Thyroid gland (tissue), 4 donors: ENCODE measurements around the gene CC2D2B. TPM values are rescaled to one million over a fixed set of nuclear protein-coding genes. Genes with fewer than 3 reads are reported as not detected.
"Not testable (repeated sequence)": the region's sequence is repeated elsewhere in the genome, so short reads cannot be mapped to it uniquely, and the experiment has no call there.

Source experiments
- DNase-seq, 2 donors: peaks; one replicate each; pipeline ENCODE4 v3.0.0-alpha.2; 2019
- H3K27ac ChIP-seq, 3 donors: fragments of 200-600 bp; sonication (generic); 1 replicate in 2 of 3; 2 replicates in 1 of 3; pipeline ENCODE4 v1.5.1; 2016 to 2019; ENCODE audit warnings: mild to moderate bottlenecking in 1 of 3, moderate library complexity in 1 of 3
- H3K27me3 ChIP-seq: fragments of 200-600 bp; sonication (generic); one replicate; pipeline ENCODE4 v1.5.1; 2019
- H3K36me3 ChIP-seq, 2 donors: fragments of 200-600 bp; sonication (generic); one replicate each; pipeline ENCODE4 v1.5.1; 2016 to 2019
- H3K4me1 ChIP-seq, 2 donors: fragments of 200-600 bp; sonication (generic); one replicate each; pipeline ENCODE4 v1.5.1; 2017 to 2019
- H3K4me3 ChIP-seq, 3 donors: fragments of 200-600 bp; sonication (generic); replicated peaks in 1 of 3; 1 replicate in 2 of 3; 2 replicates in 1 of 3; pipeline ENCODE4 v1.5.1; 2016; ENCODE audit warnings: mild to moderate bottlenecking in 1 of 3
- H3K9me3 ChIP-seq: fragments of 200-600 bp; sonication (generic); one replicate; pipeline ENCODE4 v1.5.1; 2017
- CTCF ChIP-seq, 6 experiments: fragments of 200-600 bp in 3 of 6; fragments of 450-650 bp in 3 of 6; sonication (generic) in 3 of 6; IDR thresholded peaks; one replicate each; pipeline ENCODE4 v1.5.1; 2016 to 2019; ENCODE audit warnings: antibody characterized with exemption in 6 of 6, mild to moderate bottlenecking in 2 of 6, inconsistent platforms in 1 of 6, moderate library complexity in 1 of 6
- POLR2A ChIP-seq, 2 donors: fragments of 450-650 bp; IDR thresholded peaks; one replicate each; pipeline ENCODE4 v1.6.1; 2017; ENCODE audit warnings: antibody characterized with exemption in 2 of 2, mild to moderate bottlenecking in 2 of 2, moderate library complexity in 1 of 2
- WGBS, 2 donors: methylation state at CpG; one replicate each; pipeline ENCODE4 v1.1.5; 2017; 5-methylcytosine and 5-hydroxymethylcytosine counted together
- intact Hi-C: fragments of 100-400 bp; cut with DNase I; formaldehyde crosslinking; loops from one replicate; pipeline ENCODE4 v1.15.1; 2023
- total RNA-seq, 4 donors: library from RNA; depleted of rRNA; stranded (reverse); fragments of >200 nt; gene quantifications; one replicate each; pipeline ENCODE4 v1.2.3, GENCODE V29; 2016

CC2D2B gene
- total RNA-seq, 4 donors from 2014 or later: 1.2 to 2.3 (median 2.1) TPM

DNA sequence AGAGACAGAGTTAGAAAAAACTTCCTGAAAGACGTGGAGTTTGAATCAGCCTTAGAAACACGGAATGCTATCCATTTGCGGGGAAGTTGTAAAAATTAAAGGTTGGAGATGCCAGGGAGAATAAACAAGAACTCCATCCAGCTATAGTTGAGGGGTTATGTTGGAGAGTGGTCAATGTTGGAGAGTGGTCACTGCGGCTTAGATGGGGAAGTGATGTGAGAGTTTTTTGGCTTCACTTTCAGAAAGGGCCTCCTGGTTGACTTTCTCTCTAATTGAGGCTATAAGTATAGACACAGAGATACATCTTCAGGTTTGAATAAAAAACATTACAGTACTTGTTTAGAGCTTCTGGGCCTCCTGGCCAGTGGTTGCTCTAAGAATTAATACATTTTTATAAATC lies 675 bp downstream of the CC2D2B start:
- DNase-seq: no peak
- Histone ChIP-seq H3K27ac (peak overlapping the region in 1 of 3 donors; percentile 80), H3K36me3 (no peaks in the 10 kb centered on the region), H3K4me3 (no peak overlapping the region), H3K27me3 (no peaks in the 10 kb centered on the region), H3K4me1 (peaks cover 6 to 8% of the 10 kb centered on the region in 2 donors), H3K9me3 (no peaks in the 10 kb centered on the region)
- 56 to 58% methylated on average over 4 of the region's 4 CpGs for WGBS, 2 donors
- intact Hi-C loops: no loop called here
- TF ChIP-seq CTCF (IDR thresholded peaks at IDR 0.05): no peak
- no peak for TF ChIP-seq POLR2A (IDR thresholded peaks at IDR 0.05)

DNA sequence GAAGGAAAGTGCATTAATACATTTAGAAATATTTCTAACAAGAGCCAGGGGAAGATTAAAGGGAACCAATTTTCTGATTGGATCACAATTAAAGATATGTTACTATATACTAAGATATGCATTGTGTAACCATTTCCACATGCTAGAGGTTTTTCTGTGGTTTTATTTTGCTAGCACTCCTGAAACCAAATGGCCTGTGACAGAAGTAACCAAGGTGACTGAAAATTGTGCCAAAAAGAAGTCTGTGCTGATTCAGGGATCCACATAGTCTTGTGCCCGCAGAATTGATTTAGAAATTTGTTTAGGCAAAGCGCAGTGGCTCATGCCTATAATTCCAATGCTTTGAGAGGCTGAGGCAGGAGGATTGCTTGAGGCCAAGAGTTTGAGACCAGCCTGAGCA lies 1.8 kb downstream of the CC2D2B start:
- H3K27me3 ChIP-seq: no peaks in the 10 kb centered on the region
- WGBS, 2 donors: 38 to 68% methylated on average over 2 of the region's 2 CpGs
- no peak for TF ChIP-seq CTCF (IDR thresholded peaks at IDR 0.05)
- TF ChIP-seq POLR2A (IDR thresholded peaks at IDR 0.05): no peak
- peak overlapping the region in 1 of 3 donors; percentile 8 for H3K27ac ChIP-seq
- peak in 1 of 2 donors; percentile 5 for DNase-seq
- intact Hi-C loops: no loop called here
- H3K4me3 ChIP-seq: no peak overlapping the region
- H3K36me3 ChIP-seq: no peaks in the 10 kb centered on the region
- no peaks in the 10 kb centered on the region for H3K9me3 ChIP-seq
- peaks cover 6 to 8% of the 10 kb centered on the region in 2 donors for H3K4me1 ChIP-seq

DNA sequence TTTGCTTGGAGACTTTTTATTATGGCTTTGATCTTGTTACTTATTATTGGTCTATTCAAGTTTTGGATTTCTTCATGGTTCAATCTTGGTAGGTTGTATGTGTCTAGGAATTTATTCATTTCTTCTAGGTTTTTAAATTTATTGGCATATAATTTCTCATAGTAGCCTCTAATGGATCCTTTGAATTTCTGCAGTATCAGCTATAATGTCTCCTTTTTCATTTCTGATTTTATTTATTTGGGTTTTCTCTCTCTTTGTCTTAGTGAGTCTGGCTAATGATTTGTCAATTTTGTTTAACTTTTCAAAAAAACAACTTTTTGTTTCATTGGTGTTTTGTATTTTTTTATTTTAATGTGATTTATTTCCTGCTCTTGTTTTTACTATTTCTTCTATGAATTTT lies 8.3 kb downstream of the CC2D2B start:
- H3K4me3 ChIP-seq, intact Hi-C loops, H3K27me3 ChIP-seq, H3K27ac ChIP-seq, DNase-seq, H3K4me1 ChIP-seq, H3K36me3 ChIP-seq, H3K9me3 ChIP-seq: not testable (repeated sequence)

DNA sequence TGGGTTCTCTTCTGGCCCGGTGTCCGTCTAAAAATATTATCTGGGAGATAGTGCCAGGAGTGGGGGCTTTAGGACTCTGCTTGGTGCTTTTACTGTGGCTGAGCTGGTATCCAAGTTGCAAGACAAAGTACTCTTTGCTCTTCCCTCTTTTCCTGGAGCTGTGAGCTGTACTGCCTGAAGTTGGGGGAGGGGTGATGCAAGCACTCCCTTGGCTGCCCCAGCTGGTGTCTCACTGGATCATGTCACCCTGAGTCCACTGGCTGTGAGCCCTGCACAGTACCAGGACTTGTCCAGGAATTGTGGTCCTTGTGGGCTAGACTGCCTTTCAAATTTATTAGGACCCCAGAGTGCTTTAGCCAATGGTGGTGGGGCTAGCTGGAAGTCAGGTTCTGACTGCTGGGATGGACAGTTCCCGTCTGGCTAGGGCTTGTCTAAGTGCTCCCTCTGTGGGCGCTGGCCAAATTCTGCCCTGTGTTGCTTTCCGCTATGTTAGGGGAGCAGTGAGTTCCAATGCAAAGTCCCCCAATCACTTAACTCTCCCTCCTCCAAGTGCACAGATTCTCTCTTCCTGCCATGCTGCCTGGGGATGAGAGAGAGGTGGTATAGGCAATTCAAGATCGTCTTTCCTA lies 13.1 kb downstream of the CC2D2B start:
- no peak overlapping the region for H3K27ac ChIP-seq
- no peaks in the 10 kb centered on the region for H3K9me3 ChIP-seq
- no peaks in the 10 kb centered on the region for H3K27me3 ChIP-seq
- no peak overlapping the region for H3K4me3 ChIP-seq
- H3K36me3 ChIP-seq: no peaks in the 10 kb centered on the region
- H3K4me1 ChIP-seq: no peaks in the 10 kb centered on the region
- intact Hi-C loops: no loop called here
- no peak for TF ChIP-seq POLR2A (IDR thresholded peaks at IDR 0.05)
- no peak for TF ChIP-seq CTCF (IDR thresholded peaks at IDR 0.05)
- 81 to 89% methylated on average over 6 of the region's 6 CpGs for WGBS, 2 donors
- no peak for DNase-seq

GRCh38 chr10:95925033-95925432 lies 17.3 kb downstream of the CC2D2B start:
- Histone ChIP-seq H3K36me3 (no peaks in the 10 kb centered on the region), H3K27me3 (no peaks in the 10 kb centered on the region), H3K4me3 (no peak overlapping the region), H3K4me1 (no peaks in the 10 kb centered on the region), H3K9me3 (no peaks in the 10 kb centered on the region), H3K27ac (no peak overlapping the region)
- intact Hi-C loops: no loop called here
- no peak for TF ChIP-seq POLR2A (IDR thresholded peaks at IDR 0.05)
- no peak for TF ChIP-seq CTCF (IDR thresholded peaks at IDR 0.05)
- 67 to 75% methylated on average over 3 of the region's 3 CpGs for WGBS, 2 donors
- DNase-seq: no peak
